Gastrocnemius medialis (tissue), 4 donors: Measurements from ENCODE around the gene SCAI. TPM values are rescaled to one million over a fixed set of nuclear protein-coding genes. Genes with fewer than 3 reads are reported as not detected.

Experiments
- ATAC-seq, 2 donors: fragments of 150-250 bp; one replicate each; pipeline ENCODE4 v1.9.1; 2016
- DNase-seq, 2 donors: peaks; one replicate each; pipeline ENCODE4 v3.0.0-alpha.2; 2019
- H3K27ac ChIP-seq, 4 donors: fragments of 200-600 bp; sonication (generic); 1 replicate in 1 of 4; 2 replicates in 3 of 4; pipeline ENCODE4 v1.5.1; 2016 to 2018; ENCODE audit warnings: mild to moderate bottlenecking in 2 of 4, moderate library complexity in 1 of 4
- H3K27me3 ChIP-seq, 3 donors: fragments of 200-600 bp; sonication (generic) in 2 of 3; 1 replicate in 1 of 3; 2 replicates in 2 of 3; pipeline versions ENCODE4 v1.5.1 to v1.6.0; 2016 to 2019; ENCODE audit warnings: mild to moderate bottlenecking in 1 of 3, moderate library complexity in 1 of 3
- H3K36me3 ChIP-seq, 2 donors: fragments of 200-600 bp; sonication (generic) in 1 of 2; one replicate each; pipeline ENCODE4 v1.5.1; 2017 to 2018
- H3K4me1 ChIP-seq, 2 donors: fragments of 200-600 bp; sonication (generic) in 1 of 2; one replicate each; pipeline ENCODE4 v1.5.1; 2016 to 2017; ENCODE audit warnings: mild to moderate bottlenecking in 2 of 2
- H3K4me3 ChIP-seq, 4 donors: fragments of 200-600 bp; sonication (generic) in 3 of 4; 1 replicate in 1 of 4; 2 replicates in 3 of 4; pipeline ENCODE4 v1.5.1; 2016 to 2019; ENCODE audit warnings: mild to moderate bottlenecking in 2 of 4
- H3K9me3 ChIP-seq, 3 donors: fragments of 200-600 bp; sonication (generic) in 2 of 3; 1 replicate in 1 of 3; 2 replicates in 2 of 3; pipeline ENCODE4 v1.5.1; 2016 to 2019
- POLR2A ChIP-seq, 2 donors: fragments of 450-650 bp; IDR thresholded peaks; one replicate each; pipeline ENCODE4 v1.6.1; 2017; ENCODE audit warnings: antibody characterized with exemption in 2 of 2, mild to moderate bottlenecking in 2 of 2, moderate library complexity in 2 of 2
- in situ Hi-C, 4 donors: fragments of 200-750 bp; cut with MboI; loops; one replicate each; pipeline versions ENCODE4 v1.15.0 to v1.8.0; 2017; ENCODE audit warnings: low sequenced_read_pairs in 4 of 4
- intact Hi-C: fragments of 100-400 bp; cut with DNase I; formaldehyde crosslinking; loops from one replicate; pipeline ENCODE4 v1.15.1; 2023; ENCODE audit warnings: low total_unique reads
- total RNA-seq, 4 donors: library from RNA; depleted of rRNA; stranded (reverse); fragments of >200 nt; gene quantifications; one replicate each; pipeline versions ENCODE4 v1.1.0 to v1.2.3, GENCODE V29; 2016
- TF ChIP-seq, protein P1 (sequence below), 5 experiments: fragments of 450-650 bp in 3 of 5; fragments of 200-600 bp in 2 of 5; sonication (generic) in 2 of 5; IDR thresholded peaks in 4 of 5; conservative IDR thresholded peaks in 1 of 5; 1 replicate in 4 of 5; 2 replicates in 1 of 5; pipeline ENCODE4 v1.5.1; 2016 to 2019; ENCODE audit warnings: antibody characterized with exemption in 5 of 5, mild to moderate bottlenecking in 3 of 5, moderate library complexity in 3 of 5

The SCAI gene
- total RNA-seq, 4 donors from 2014 or later, result 1.1 to 4.7 (median 3.4) TPM

DNA sequence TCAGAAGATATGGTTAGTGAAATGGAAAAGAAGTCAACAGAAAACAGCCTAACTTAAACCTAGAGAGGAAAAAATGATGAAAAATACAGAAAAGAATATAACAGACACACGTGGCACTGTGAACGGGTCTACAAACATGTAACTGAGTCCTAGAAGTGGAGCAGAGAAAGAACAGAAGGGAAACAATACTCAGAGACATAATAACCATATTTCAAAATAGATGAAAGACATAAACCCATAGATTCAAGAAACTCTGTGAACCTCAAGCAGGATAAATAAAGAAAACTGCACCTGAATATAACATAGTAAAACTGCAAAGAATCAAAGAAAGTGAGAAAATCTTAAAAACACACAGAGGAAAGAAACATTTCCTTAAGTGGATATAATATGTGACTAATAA is 134.7 kb downstream of the SCAI start:
- H3K4me3 ChIP-seq, result no peak overlapping the region
- H3K4me1 ChIP-seq, result no peaks in the 10 kb centered on the region
- in situ Hi-C loops (no loop called here), intact Hi-C loops (no loop called here)
- no peak for DNase-seq
- H3K27me3 ChIP-seq, result no peaks in the 10 kb centered on the region
- H3K9me3 ChIP-seq, result no peaks in the 10 kb centered on the region
- H3K36me3 ChIP-seq, result no peaks in the 10 kb centered on the region
- ATAC-seq, result no peak
- TF ChIP-seq POLR2A (IDR thresholded peaks at IDR 0.05), result no peak
- TF ChIP-seq, protein P1, sequence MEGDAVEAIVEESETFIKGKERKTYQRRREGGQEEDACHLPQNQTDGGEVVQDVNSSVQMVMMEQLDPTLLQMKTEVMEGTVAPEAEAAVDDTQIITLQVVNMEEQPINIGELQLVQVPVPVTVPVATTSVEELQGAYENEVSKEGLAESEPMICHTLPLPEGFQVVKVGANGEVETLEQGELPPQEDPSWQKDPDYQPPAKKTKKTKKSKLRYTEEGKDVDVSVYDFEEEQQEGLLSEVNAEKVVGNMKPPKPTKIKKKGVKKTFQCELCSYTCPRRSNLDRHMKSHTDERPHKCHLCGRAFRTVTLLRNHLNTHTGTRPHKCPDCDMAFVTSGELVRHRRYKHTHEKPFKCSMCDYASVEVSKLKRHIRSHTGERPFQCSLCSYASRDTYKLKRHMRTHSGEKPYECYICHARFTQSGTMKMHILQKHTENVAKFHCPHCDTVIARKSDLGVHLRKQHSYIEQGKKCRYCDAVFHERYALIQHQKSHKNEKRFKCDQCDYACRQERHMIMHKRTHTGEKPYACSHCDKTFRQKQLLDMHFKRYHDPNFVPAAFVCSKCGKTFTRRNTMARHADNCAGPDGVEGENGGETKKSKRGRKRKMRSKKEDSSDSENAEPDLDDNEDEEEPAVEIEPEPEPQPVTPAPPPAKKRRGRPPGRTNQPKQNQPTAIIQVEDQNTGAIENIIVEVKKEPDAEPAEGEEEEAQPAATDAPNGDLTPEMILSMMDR (IDR thresholded peaks at IDR 0.05 in 4 of 5, conservative IDR thresholded peaks at IDR 0.05 in 1 of 5), result no peak
- H3K27ac ChIP-seq, result no peak overlapping the region

DNA sequence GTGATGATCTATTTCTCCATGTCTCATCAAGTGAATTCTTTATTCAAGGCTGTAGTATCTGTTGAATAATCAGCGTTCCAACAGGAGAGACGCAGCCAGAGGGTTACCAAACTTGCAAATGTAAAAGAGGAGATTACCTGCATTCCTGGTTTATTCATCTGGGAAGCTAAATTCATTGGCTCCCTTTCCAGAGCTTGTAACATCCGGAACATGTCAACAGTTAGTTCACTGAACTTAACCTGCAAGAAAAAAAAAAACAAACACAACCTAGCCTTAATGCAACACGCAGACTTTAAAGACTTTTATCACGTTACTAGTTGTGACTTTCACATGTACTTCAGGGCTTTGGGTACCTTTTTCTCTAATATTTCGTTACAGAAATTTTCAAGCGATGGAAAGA is 140.0 kb downstream of the SCAI start:
- no peaks in the 10 kb centered on the region for H3K27me3 ChIP-seq
- intact Hi-C loops, result no loop called here
- H3K27ac ChIP-seq, result no peak overlapping the region
- DNase-seq, result no peak
- in situ Hi-C loops, result no loop called here
- H3K4me1 ChIP-seq, result no peaks in the 10 kb centered on the region
- TF ChIP-seq, protein P1 (IDR thresholded peaks at IDR 0.05 in 4 of 5, conservative IDR thresholded peaks at IDR 0.05 in 1 of 5), result no peak
- TF ChIP-seq POLR2A (IDR thresholded peaks at IDR 0.05), result no peak
- ATAC-seq, result no peak
- no peak overlapping the region for H3K4me3 ChIP-seq
- H3K9me3 ChIP-seq, result no peaks in the 10 kb centered on the region
- H3K36me3 ChIP-seq, result no peaks in the 10 kb centered on the region

DNA sequence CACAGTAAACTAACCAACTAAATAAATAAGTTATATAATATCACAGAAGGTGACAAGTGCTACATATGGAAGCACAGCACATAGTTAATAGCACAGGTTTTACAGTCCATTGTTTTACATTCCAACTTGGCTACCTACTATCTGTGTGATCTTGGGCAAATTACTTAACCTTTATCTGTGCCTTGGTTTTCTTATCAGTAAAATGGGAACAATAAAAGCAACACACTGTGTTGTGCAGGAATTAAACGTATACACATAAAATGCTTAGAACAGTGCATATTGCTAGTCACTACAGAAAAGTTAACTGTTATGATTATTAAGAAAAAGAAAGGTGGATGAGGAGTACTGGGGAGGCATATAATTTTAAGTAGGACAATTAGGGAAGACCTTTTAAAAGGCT is 159.6 kb downstream of the SCAI start:
- in situ Hi-C loops (no loop called here), intact Hi-C loops (no loop called here)
- no peaks in the 10 kb centered on the region for H3K9me3 ChIP-seq
- H3K27me3 ChIP-seq, result no peaks in the 10 kb centered on the region
- H3K4me1 ChIP-seq, result no peaks in the 10 kb centered on the region
- DNase-seq (no peak), ATAC-seq (no peak)
- no peak overlapping the region for H3K4me3 ChIP-seq
- TF ChIP-seq, protein P1 (IDR thresholded peaks at IDR 0.05 in 4 of 5, conservative IDR thresholded peaks at IDR 0.05 in 1 of 5), result no peak
- no peak overlapping the region for H3K27ac ChIP-seq
- H3K36me3 ChIP-seq, result no peaks in the 10 kb centered on the region

- Histone ChIP-seq H3K36me3 (no peaks in the 10 kb centered on the region), H3K27ac (no peak overlapping the region), H3K27me3 (no peaks in the 10 kb centered on the region), H3K4me3 (no peak overlapping the region), H3K4me1 (no peaks in the 10 kb centered on the region), H3K9me3 (no peaks in the 10 kb centered on the region)
- no peak for TF ChIP-seq POLR2A (IDR thresholded peaks at IDR 0.05)
- TF ChIP-seq, protein P1 (IDR thresholded peaks at IDR 0.05 in 4 of 5, conservative IDR thresholded peaks at IDR 0.05 in 1 of 5), result no peak
- intact Hi-C loops (no loop called here), in situ Hi-C loops (no loop called here)
- ATAC-seq, result no peak
- no peak for DNase-seq
Observed at GRCh38 chr9:124980431-124980830, 162.9 kb downstream of the SCAI start.

DNA sequence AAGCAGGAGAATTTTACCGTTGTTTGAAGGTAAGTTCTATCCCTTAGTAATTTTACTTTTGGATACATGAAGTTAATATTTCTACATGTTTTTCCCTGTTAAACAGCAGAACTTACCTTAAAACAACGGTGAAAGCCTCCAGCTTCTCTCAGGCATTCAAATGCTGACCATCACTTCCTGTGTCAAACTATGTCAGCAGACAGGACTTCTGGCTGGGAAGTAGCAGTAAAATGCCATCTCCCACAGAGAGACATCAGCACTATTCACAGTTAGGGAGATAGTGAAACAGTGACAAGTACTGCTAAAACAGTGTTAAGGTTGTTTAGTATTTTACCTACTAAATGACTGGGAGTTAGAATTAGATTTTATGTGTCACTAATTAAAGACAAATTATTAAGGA is 168.2 kb downstream of the SCAI start:
- H3K4me3 ChIP-seq, result no peak overlapping the region
- no peaks in the 10 kb centered on the region for H3K9me3 ChIP-seq
- ATAC-seq (no peak), DNase-seq (no peak)
- intact Hi-C loops, result no loop called here
- in situ Hi-C loops, result no loop called here
- no peaks in the 10 kb centered on the region for H3K4me1 ChIP-seq
- no peak overlapping the region for H3K27ac ChIP-seq
- H3K27me3 ChIP-seq, result no peaks in the 10 kb centered on the region
- H3K36me3 ChIP-seq, result no peaks in the 10 kb centered on the region
- TF ChIP-seq, protein P1 (IDR thresholded peaks at IDR 0.05 in 4 of 5, conservative IDR thresholded peaks at IDR 0.05 in 1 of 5), result no peak
- TF ChIP-seq POLR2A (IDR thresholded peaks at IDR 0.05), result no peak
